Breast epithelium (tissue), 3 donors: ENCODE data around the gene AGPAT3.

Experiments
- CTCF ChIP-seq, 3 donors: fragments of 450-650 bp; IDR thresholded peaks; one replicate each; pipeline ENCODE4 v1.5.1; 2016 to 2017; ENCODE audit warnings: antibody characterized with exemption in 3 of 3, mild to moderate bottlenecking in 3 of 3, moderate library complexity in 3 of 3
- POLR2A ChIP-seq: fragments of 450-650 bp; IDR thresholded peaks from one replicate; pipeline ENCODE4 v1.6.1; 2016; ENCODE audit warnings: antibody characterized with exemption, mild to moderate bottlenecking, moderate library complexity
- POLR2AphosphoS5 ChIP-seq, 3 donors: sonication (generic); formaldehyde crosslinking; IDR thresholded peaks; one replicate each; pipeline ENCODE4 v1.6.1; 2017; ENCODE audit warnings: antibody characterized with exemption in 3 of 3

GRCh38 chr21:43943512-43944077, 78.6 kb downstream of the AGPAT3 start:
- no peak for TF ChIP-seq CTCF (IDR thresholded peaks at IDR 0.05)
- TF ChIP-seq POLR2A: no peak
- TF ChIP-seq POLR2AphosphoS5 (IDR thresholded peaks at IDR 0.05): no peak
